HG03457 (cell line): Measurements from ENCODE around the gene SLC48A1.

Source experiments
- ATAC-seq: cut with Tn5 transposase; IDR thresholded peaks from one replicate; pipeline ENCODE4 v1.9.1; 2021; ENCODE audit warnings: moderate number of reproducible peaks; ENCODE audit not compliant: unreplicated experiment

SLC48A1 gene

DNA sequence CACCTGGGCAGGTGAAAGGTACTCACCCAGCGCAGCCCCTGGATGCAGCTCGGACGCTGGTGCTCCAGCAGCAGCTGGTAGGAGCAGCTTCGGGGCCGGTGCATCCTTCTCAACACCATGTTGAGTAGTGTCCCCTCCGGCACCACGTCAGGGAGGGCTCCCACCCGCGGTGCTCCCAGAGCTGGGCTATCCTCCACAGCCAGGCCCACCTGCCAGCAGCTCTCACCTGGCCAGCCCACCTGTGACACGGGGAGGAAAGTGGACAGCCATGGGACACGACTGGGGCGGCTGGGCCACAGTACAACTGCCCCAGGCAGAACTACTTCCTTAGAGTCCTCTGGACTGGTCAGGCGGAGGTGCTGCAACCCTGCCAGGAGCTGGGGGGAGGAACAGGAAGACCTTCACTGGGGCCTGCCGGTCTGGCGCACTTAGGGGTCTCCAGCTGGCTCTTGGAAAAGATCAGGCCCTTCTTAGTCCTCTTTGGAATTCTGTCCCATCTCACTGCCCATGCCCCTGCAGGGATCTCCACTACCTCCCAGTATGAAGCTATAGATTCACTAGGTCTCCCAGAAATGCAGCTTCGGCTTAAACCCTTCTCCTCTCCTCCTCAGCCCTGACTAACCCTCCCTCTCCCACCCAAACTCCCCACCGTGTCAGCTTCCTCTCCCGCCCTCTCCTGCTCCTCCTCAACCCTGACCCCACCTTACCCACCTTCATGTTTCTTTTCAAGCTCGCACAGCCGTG is 15.0 kb upstream of the SLC48A1 start:
- ATAC-seq = no peak

- no peak for ATAC-seq
Measured at GRCh38 chr12:47758584-47758833, 14.5 kb upstream of the SLC48A1 start.

DNA sequence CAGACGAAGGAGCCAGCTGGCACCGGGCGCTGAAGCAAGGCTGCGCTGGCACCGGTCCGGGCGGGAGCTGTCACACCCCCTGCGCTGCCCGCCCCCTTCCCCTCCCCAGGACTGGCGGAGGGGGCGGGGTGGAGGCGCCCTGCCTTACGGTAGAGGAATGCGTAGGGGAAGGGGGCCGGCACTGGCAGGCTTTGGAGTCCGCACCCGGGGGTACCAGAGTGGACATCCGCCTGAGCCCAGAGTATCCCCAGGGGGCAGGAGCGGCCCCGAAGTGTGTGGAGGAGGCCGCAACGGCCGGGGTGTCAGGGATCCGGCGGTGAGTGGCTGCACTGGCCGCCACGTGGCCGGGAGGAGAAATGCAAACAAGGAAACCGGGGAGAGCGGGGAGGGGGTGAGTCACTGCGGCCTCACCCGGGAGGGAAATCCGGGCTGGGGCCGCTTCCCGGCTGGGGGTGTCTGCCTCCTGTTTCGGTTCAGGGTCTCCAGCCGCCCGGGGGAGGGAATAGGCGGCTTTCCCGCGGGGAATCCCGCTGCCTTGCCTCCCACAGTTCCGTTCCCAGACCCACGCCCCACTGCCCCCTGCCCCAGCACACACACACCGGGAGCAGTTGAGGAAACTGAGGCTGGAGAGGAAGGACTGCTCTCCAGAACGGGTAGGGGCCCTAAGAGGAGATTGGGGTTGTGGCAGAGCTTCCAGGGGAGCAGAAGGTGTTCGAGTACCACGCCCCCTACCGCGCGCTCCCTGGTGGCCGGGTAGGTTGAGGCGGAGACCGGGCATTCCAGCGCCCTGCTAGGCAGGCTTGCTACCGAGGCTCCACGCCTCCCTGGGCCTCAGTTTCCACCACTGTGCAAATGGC is 14.0 kb upstream of the SLC48A1 start, which contains the start of gene RAPGEF3:
TSS of gene RAPGEF3 (minus strand) at position 47 of the 857 bp plus-strand sequence. CDS start 324 bp downstream, outside the sequence.
- peak; percentile 43 for ATAC-seq

DNA sequence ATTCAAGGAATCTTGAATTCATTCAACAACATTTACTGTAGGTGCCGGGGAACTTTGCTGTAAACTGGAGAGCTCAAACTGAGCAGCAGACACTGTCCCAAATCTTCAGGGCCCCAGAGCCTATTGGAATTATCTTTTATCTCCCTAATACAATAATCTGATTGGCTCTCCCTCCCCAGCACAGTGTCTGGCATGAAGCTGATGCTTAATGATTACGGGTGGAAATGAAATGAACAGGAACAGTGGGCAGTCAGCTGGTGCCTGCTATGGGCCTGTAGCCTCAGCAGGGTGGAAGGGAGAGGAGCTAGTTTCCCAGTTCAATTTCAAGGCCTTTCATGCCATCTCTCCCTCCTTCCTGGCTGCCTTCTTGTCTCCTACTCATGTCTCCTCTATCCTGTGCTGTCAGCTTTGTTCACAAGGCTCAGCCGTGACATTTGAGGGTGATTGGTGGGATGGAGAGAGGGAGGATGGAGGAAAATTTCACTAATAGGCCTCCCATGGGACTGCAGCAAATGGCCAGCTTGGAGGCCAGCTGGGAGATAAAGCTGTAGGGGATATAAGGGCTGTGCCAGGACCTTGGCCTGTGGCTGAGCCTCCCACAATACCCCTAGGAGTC is 10.1 kb upstream of the SLC48A1 start:
- ATAC-seq = no peak

GRCh38 chr12:47763481-47764346 is 9.3 kb upstream of the SLC48A1 start:
- ATAC-seq = no peak

DNA sequence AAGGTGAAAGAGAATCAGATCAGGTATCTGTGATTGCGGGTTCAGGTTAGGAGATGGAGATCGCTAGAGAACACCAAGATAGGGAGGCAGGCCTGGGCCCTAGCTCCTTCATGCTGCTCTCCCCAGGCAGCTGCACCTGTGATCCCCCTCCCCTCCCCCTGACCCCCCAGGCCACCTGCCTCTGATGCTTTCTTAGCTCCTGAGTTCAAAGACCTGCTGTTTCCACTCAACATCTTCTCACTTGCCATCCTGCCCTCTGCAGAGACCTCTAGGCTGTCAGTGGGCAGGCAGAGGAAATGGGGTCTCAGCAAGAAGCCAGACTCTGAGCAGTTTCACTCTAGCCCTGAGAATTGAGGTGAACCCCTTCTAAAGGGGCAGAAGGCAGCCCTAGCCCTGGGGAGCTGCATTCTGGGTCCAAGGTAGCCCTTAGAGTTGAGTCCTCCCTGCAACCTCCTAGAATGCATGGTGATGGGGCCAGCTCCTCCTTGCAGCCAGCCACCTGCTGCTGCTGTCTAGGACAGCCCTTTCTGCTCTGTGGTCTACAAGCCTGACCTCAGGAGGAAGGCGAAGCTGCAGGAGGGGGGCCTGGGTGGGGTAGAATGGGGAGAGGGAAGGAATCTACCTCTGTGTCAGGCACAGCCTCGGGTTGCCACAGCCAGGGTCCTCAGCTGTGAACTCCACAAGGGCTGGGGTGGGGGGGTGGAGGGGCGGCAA is 6.4 kb upstream of the SLC48A1 start:
- ATAC-seq = no peak

GRCh38 chr12:47767216-47767724 is 5.8 kb upstream of the SLC48A1 start:
- ATAC-seq = no peak

DNA sequence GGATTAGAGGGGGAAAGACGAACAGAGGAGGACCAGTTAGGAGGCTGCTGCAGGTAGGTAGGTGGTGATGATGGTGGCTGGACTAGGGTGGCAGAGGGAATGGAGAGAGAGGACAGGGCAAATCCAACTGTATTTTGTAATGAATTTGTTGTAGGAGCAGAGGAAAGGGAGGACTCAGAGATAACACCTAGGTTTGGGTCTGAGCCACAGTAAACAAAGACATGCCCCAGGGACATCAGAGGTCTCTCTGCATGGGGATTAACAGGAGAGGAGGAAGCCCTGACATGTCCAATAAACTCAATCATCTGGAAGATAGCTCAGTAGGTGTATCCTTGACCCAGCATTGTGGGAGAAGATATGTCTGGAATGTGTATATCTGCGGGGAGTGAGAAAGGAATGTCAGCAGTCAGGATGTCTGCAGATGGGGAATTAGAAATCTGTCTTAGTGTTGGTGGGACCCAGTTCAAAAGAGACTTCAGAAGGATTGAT is 4.7 kb upstream of the SLC48A1 start:
- no peak for ATAC-seq

DNA sequence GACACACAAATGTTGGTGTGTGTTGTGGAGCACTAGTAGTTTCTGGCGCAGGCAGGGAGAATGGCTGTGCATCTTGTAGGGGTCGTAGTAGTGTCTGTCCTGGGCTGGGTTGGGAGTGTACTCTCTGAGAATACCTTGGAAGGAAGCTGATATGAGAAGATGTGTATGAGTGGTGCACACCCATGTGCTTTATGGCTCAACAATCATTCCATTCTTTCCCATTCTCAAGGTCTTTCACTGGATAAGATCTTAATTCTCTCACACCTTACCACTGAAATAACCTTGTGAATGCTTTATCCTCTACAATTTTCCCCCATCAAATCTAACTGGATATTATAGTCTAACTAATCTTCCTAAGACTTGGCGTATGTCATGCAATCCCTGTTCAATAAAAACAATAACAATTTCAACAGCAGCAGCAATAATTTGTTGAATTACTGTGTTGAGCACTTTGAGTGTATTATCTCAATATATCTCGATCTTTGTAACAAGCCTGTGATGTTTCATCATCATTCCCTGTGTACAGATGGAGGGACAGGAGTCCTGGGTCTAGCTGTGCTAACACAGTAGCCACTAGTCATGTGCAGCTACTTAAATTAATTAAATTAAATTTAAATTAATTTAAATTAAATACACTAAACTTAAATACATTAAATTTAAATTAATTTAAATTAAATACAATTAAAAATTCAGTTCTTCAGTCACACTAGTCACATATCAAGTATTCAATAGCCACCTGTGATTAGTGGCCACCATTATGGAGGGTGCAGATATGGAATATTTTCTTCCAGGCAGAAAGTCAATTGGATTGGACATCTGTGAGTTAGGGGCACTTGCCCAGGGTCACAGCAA is 3.6 kb upstream of the SLC48A1 start:
- ATAC-seq = no peak

GRCh38 chr12:47770086-47770726 is 2.8 kb upstream of the SLC48A1 start:
- no peak for ATAC-seq

GRCh38 chr12:47771304-47771703 is 1.7 kb upstream of the SLC48A1 start:
- ATAC-seq = no peak

DNA sequence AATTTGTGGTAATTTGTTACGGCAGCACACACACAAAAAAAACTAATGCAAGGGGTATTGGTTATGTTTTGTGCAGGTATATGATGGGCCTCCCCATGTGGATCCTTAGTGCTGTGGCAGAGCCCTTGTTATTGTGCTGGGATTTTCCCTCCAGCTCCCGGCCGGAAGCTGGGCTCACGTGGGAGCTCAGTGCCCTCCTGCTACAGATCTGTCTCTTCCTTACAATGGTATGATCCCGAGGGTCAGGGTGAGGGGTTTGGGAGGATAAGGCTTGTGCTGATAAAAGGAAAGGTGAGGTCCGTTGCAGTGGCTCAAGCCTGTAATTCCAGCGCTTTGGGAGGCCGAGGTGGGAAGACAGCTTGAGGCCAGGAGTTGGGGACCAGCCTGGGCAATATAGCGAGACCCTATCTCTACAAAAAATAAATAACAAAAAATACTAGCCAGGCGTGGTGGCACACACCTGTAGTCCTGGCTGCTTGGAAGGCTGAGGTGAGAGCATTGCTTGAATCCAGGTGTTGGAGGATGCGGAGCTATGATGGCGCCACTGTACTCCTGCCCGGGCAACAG is 861 bp upstream of the SLC48A1 start:
- ATAC-seq = no peak

DNA sequence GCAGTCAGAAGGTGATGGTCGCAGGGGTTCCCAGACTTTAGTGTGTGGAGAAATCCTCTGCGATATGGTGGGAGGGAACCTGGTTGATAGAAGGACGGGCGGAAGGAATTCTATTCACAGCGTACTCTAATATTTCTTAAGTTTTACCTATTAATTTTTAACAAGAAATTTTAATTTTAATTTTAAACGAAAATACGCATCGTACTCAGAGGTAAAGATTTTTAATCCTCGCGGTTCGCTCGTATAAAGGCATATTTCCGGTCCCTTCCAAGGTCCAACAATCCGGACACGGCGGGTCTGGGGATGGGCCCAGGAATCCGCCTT is 338 bp upstream of the SLC48A1 start:
- ATAC-seq = no peak

GRCh38 chr12:47773858-47774580 is 981 bp downstream of the SLC48A1 start:
- ATAC-seq = no peak

DNA sequence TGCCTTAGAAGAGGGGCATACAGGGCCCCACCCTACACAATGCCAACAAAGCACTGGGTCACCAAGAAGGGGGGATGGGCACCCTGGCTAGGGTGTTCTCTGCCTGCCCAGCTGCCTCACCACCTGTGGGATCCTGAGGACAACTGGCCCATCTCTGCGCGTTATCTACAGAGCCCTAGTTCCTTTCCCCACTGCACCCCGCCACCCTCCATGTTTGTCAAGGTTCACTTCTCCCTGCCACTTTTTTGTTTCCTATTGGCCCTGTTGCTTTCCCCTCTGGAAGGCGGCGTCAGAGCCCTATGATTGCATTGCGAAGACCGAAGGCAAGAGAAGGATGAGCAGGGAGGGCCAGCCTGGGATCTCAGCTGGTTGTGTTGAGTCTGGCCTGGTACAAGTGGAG is 1.6 kb downstream of the SLC48A1 start:
- no peak for ATAC-seq

GRCh38 chr12:47775100-47775911 is 2.3 kb downstream of the SLC48A1 start:
- ATAC-seq = no peak
